T47D (cell line): Measurements from ENCODE around the gene TNFRSF13B.
A peak's percentile ranks its signal among the peaks of the same experiment; 100 is the strongest.
"Not testable (repeated sequence)": the region's sequence is repeated elsewhere in the genome, so short reads cannot be mapped to it uniquely, and the experiment has no call there.

Source experiments
- DNase-seq, 2 experiments: peaks; one replicate each; pipeline versions ENCODE4 v3.0.0 to v3.0.0-alpha.2; 2011 to 2012; ENCODE audit warnings: low read depth in 1 of 2, low spot score in 1 of 2
- JUND ChIP-seq: IDR thresholded peaks from 2 replicates; pipeline ENCODE4 v1.6.1; 2012; ENCODE audit warnings: low read depth
- in situ Hi-C: cut with HindIII; loops from 2 replicates; pipeline ENCODE4 v1.10.0; 2016; ENCODE audit warnings: low sequenced_read_pairs, low pct_unique_long_range_greater_than_20kb

TNFRSF13B gene

DNA sequence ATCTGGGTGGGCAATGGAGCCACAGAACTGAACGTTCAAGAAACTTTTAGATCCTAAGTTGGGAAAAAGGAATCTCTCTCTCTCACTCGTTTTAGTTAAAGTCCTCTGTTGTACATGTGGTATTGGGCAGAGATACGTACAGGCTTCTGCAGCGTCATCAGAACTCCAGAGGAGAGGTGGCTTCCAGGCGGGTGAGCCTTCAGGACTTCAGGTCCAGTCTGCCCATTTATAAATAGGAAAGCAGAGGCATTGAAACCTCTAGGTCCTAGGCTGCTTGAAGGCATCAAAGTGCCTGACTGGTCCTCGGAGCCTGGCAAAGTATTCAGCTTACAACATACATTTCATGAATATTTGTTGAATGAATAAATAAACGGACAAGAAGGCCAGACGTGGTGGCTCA lies 8.1 kb upstream of the TNFRSF13B start:
- DNase-seq: no peak
- TF ChIP-seq JUND: no peak
- in situ Hi-C loops: no loop called here

DNA sequence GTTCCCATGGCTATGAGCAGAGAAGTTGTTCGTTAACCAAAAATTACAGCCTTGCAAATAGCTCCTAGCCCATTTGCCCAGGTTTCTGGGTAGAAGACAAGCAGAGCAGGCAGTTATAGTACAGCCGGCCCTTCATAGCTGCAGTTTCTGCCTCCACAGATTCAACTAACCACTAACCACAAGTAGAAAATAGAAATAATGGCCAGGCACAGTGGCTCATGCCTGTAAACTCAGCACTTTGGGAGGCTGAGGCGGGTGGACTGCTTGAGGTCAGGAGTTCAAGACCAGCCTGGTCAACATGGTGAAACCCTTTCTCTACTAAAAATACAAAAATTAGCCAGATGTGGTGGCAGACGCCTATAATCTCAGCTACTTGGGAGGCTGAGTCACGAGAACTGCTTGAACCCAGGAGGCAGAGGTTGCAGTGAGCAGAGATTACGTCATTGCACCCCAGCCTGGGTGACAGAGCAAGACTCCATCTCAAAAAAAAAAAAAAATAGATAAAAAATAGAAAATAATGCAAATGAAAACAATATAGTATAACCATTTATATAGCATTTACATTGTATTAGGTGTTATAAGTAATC lies 7.4 kb upstream of the TNFRSF13B start:
- DNase-seq, in situ Hi-C loops: not testable (repeated sequence)

DNA sequence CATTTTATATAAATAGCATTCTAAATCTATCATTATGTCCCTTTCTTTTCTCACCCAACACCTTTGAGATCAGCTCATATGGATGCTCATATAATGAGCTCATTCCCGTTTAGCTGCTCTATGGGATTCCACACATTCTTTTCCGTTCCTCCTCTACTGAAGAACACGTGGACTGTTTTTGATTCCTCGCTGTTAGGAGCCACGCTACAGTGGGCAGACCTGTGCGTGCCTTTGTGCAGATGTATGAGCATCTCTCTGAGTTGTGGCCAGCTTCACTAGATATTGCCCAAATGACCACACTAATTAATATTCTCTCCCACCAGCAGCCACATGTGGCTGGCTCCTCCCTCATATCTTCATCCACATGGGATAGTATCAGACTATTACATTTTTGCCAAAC lies 6.0 kb upstream of the TNFRSF13B start:
- DNase-seq: peak in 1 of 2 experiments; percentile 13
- in situ Hi-C loops: no loop called here
- TF ChIP-seq JUND: no peak

DNA sequence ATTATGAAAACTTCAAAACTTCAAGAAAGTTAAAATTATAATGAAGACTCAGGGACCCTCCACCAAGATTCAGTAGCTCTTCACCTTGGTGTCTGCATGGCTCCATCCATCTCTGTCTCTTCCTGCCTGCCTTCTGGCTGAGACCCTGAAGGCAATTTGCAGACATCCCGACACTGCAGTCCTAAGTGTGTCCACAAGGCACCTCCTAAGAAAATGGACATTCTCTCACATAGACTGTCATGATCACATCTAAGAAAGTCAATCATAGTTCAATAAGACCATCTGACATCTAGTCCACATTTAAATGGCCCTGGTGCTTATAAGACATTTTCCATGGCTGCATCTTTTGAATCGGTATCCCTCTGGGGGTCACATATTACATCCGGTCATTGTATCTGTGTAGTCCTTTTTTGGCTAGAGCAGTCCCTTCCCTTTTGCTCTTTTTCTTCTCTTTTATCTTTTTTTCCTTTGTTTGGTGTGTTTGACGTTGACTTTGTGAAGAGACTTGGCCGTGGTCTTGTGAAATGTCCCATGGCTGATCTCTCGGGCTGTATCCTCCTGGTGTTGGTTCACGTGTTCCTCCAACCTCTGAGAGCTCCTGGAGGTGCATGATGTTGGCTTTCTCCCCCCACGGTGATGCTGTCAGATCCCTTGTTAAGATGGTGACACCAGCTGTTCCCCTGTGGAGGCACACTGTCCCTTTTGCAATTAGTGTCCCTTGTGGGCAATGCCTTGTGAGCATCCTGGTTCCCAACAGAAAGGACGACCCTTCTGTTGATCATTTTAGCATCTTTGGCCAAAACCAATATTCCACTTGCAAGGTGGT lies 5.0 kb upstream of the TNFRSF13B start:
- no peak for DNase-seq
- in situ Hi-C loops: no loop called here
- no peak for TF ChIP-seq JUND

DNA sequence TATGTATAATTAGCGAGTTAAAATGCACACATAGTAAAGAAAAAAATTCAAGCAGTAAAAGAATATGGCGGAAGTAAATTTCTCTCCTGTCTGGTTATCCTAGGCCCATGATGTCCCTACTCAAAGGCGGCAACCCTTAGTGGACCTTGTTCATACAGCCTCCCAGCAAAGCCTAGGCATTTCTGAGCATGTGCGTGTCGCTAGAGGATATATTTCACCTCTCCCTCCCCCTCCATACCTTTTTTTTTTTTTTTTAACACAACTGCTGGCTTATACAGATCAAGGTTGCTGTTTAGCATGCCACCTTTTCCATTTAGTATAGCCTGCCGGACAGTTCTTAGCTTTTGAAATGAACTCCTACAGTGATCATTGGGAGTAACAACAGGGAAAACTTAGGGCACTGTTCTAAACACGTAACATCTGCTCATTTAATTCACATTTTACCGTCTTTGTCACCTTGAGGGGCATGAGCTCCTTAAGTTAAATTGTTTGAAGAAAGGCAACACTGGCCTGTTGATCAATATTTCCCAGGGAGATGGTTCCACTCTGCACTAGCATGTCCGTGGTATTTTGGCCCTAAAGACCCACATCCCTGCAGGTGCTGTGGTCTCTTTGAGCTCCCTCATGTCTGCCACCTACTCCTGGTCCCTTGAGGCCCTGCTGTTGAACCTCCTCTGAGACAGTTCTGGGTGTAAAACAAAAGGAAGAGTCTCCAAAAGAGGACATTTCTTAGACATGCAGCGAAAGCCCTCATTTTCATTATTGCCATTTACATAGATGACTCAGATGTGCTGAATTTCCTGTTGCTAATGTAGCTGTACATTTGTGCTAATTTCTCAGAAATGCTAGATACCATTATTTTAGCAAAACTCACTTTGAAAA lies 4.1 kb upstream of the TNFRSF13B start:
- DNase-seq: no peak
- in situ Hi-C loops: no loop called here
- no peak for TF ChIP-seq JUND

DNA sequence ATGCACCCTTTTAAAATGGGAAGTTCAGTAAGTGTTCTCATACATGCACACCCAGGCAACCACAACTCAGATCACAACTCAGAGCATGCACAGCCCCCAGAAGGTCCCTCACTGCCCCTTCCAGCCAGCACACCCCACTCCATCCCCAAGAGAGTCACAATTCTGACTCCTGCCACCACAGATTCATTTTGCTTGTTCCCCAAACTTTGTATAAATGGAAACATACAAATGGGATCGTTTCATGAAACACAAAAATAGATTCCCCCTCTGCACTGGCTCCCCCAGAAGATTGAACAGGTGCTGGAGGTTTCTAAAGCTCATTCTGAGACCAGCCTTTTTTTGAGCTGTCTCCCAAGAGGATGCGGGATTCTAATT lies 3.3 kb upstream of the TNFRSF13B start:
- no peak for DNase-seq
- TF ChIP-seq JUND: no peak
- in situ Hi-C loops: no loop called here

DNA sequence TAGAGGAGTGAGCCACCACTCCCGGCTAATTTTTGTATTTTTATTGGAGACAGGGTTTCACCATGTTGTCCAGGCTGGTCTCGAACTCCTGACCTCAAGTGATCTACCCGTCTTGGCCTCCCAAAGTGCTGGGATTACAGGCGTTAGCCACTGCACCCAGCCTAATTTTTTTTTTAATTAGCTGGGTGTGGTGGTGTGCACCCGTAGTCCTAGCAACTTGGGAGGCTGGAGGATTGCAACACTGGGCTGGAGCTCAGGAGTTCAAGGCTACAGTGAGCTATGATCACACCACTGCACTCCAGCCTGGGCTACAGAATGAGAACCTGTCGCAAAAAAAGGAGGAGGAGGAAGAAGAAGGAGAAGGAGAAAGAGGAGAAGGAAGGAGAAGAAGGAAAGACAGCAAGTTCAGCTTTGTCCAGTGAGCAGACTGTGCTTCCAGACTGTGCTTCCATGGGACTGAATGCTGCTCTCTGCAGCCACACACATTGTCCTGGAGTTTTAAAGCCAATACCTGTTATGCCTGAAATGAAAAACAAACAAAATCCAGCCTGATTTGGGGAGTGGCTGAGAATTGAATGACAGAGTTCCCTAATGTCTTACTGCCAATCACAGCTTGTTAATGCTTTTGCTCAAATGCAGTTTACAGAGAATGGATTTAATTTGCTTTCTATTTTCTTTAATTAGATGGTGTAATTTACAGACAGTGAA lies 2.8 kb upstream of the TNFRSF13B start:
- peak; percentile 27 to 69 for DNase-seq
- no peak for TF ChIP-seq JUND
- in situ Hi-C loops: no loop called here

DNA sequence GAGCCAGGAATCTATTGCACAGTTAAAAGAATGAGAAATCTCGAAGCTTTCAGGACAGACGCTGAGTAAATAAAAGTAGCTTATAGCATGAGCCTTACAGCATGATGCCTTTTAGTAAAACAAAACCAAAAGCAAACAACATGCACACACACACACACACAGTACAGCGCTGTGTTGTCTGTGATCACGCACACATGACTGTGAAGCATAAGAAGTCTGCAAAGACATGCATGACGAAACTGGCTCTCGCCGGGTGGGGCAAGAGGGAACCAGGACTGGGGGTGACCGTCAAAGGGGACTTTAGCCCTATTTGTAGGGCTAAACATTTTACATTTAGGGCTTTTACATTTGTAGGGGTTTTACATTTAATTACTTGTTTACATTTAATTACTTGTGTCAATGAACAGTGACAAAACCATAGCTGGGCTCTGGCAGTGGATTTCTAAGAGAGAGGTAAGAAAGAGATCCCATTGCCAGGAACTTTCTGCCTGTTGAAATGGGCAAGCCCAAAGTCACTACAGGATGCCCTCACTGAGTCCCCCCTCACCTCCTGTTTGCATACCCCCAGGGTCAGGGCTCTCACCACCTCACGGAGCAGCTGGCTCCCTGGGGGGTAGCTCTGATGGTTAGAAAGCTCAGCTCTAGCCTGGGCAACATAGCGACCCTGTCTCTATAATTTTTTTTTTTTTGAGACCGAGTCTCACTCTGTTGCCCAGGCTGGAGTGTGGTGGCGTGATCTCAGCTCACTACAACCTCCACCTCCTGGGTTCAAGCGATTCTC lies 2.0 kb upstream of the TNFRSF13B start:
- no peak for TF ChIP-seq JUND
- no peak for DNase-seq
- in situ Hi-C loops: no loop called here

DNA sequence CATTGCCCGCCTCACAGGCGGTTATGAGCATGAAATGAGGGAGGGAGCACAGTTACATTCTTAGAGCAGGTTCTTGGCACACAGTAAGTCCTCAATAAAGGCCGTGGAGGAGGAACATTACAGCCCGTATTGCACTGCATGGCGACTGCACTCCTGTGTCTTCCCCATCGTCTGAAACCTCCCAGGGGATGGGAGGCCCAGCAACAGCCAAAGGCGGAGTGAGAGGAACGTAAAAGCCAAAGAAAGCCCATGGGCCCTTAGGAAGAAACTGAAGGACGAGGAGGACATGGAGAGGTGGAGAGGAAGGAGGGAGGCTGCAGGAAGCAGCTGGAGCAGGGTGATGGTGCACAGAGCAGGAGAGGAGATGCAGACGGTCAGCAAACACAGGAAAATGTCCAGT lies 1.1 kb upstream of the TNFRSF13B start:
- DNase-seq, in situ Hi-C loops: not testable (repeated sequence)

DNA sequence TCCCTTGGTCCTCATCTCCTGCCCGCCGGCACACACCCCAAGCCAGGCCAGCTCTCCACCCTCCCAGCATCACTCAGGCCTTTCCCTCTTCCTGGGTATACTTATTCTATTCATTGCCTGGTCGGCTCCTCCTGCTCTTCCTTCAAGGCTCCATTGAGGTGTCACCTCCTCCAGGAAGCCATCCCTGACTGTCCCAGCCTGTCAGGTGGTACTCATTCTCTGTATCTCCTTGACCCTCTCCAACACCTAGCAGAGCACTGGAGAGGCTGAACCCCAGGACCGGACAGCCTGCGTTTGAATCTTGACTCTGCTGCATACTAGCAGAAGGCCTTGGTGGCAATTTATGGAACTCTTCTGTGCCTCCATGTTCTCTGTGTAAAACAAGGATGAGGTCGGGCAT lies 428 bp upstream of the TNFRSF13B start:
- in situ Hi-C loops: no loop called here
- TF ChIP-seq JUND: no peak
- no peak for DNase-seq

DNA sequence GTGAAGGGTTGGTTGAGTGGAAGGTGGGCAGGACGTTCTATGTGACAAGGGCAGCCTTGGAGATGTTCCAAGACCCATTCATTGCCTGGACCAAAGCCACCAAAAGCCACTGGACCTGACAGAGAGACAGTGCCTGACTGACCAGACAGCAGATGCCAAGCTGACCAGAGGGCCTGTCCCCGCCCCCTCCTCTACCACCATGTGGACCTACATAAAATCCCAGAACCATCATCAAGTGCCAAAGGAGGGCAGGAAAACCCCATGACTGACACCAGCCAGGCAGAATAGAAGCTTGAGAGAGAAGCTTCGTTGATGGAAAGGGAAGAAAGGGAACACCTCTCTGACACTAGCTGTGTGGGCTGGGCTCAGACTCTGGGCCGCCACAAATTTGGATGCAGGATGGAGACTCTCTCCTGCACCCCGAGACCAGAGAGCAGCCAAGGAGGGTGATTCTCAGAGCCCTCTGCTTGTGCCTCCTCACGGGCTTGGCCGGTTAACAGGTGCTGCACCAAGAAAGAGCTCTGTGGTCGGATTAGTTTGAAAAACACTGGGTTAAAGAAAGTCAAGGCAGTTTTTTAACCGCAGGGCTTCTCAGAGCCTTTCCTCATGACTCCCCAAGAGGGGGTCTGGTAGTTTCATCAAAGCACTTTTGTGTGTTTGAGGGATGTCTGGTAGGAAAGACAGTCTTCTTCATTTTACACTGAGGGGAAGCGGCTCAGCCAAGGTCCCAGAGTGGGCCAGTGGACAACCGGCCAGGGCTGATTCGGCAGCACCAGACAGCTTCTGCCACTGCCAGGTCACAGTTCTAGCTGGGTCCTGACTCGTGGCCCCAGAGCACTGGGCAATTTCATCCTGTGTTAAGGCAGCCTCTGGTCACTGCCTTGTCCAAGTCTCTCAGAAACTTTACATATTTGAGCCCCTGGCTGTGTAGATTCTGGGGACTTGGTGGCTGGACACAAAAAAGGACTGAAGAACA lies 1.7 kb downstream of the TNFRSF13B start:
- no peak for TF ChIP-seq JUND
- in situ Hi-C loops: no loop called here
- DNase-seq: no peak
